Fibroblast of peridontal ligament (primary cell): ENCODE results near the gene TBC1D3L.
"Not testable (repeated sequence)": the region's sequence is repeated elsewhere in the genome, so short reads cannot be mapped to it uniquely, and the experiment has no call there.

Source experiments
- DNase-seq: peaks from one replicate; pipeline ENCODE4 v3.0.0-alpha.2; 2010; ENCODE audit errors: extremely low read depth

The TBC1D3L gene

GRCh38 chr17:37988960-37989359, at the start of gene TBC1D3L:
TBC1D3L (minus strand) TSS chr17:37989060; CDS start chr17:37987520, 1,540 bp downstream.
- DNase-seq: not testable (repeated sequence)

GRCh38 chr17:38003676-38004075, 14.8 kb upstream of the TBC1D3L start, which contains the start of gene TBC1D3D:
TBC1D3D (plus strand) TSS chr17:38003976; CDS start chr17:38005561, 1,585 bp downstream.
- DNase-seq: not testable (repeated sequence)
